GM18505 (cell line): Measurements from ENCODE around the gene PUM1.

Source experiments
- ATAC-seq: cut with Tn5 transposase; IDR thresholded peaks from one replicate; pipeline ENCODE4 v1.9.1; 2021; ENCODE audit not compliant: unreplicated experiment
- POLR2A ChIP-seq: IDR thresholded peaks from 4 replicates; pipeline ENCODE4 v1.6.1; 2011; ENCODE audit warnings: borderline replicate concordance; ENCODE audit not compliant: insufficient read depth, insufficient read length; ENCODE audit errors: extremely low read depth

The PUM1 gene

GRCh38 chr1:30901798-30902581 is 163.5 kb downstream of the PUM1 start:
- no peak for TF ChIP-seq POLR2A
- ATAC-seq = no peak

GRCh38 chr1:30900931-30901560 is 164.5 kb downstream of the PUM1 start:
- TF ChIP-seq POLR2A = no peak
- ATAC-seq = no peak

- TF ChIP-seq POLR2A = no peak
- no peak for ATAC-seq
Measured at GRCh38 chr1:30900486-30900885, 165.0 kb downstream of the PUM1 start.

- no peak for ATAC-seq
- no peak for TF ChIP-seq POLR2A
Measured at GRCh38 chr1:30899577-30900389, 165.7 kb downstream of the PUM1 start.

GRCh38 chr1:30898031-30898815 is 167.3 kb downstream of the PUM1 start:
- no peak for TF ChIP-seq POLR2A
- ATAC-seq = no peak

GRCh38 chr1:30896905-30897304 is 168.6 kb downstream of the PUM1 start:
- no peak for TF ChIP-seq POLR2A
- ATAC-seq = no peak

GRCh38 chr1:30895944-30896660 is 169.4 kb downstream of the PUM1 start:
- no peak for TF ChIP-seq POLR2A
- no peak for ATAC-seq

GRCh38 chr1:30895382-30895943 is 170.1 kb downstream of the PUM1 start:
- TF ChIP-seq POLR2A = no peak
- ATAC-seq = no peak

- ATAC-seq = no peak
- TF ChIP-seq POLR2A = no peak
Measured at GRCh38 chr1:30894508-30894973, 171.0 kb downstream of the PUM1 start.

GRCh38 chr1:30893776-30894507 is 171.6 kb downstream of the PUM1 start:
- no peak for ATAC-seq
- TF ChIP-seq POLR2A = no peak

GRCh38 chr1:30892671-30893073 is 172.8 kb downstream of the PUM1 start:
- ATAC-seq = no peak
- TF ChIP-seq POLR2A = no peak
